ENCODE measurements around the gene CDH10. TPM values are rescaled to one million over a fixed set of nuclear protein-coding genes. Genes with fewer than 3 reads are reported as not detected.

Gene CDH10
- total RNA-seq, 1 donor from 2014 or later, result 0.52 TPM

DNA sequence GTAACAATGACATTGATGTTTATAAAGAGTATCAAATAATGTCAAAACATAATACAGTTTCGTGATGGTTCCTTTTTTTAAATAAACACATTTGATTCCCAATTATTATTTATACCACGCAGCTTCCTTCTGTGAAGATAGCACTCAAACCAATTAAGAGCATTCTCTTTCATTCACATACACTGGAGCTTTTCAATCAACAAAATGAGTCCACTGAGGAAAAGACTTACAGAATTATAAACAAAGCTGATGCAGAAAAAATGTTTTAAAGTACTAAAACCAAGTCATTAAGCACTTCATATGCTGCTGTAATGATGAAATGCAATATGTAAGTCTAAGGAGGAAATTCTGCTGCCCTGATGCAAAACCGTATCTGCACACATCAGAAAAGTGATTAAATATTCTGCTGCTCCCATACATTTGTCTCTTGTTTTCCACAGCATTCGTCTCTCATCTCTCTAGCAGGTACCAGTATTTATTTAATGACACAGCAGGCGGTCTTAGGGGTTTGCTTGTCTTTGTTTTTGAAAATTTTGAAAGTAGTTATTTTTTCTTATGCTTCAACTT is 147.1 kb downstream of the CDH10 start:
- Histone ChIP-seq H3K27ac (ENCODE audit: low read depth, low read length) (no peak overlapping the region), H3K4me1 (ENCODE audit: control insufficient read depth in 3 of 3, insufficient read depth in 3 of 3, low read length in 3 of 3) (no peaks in the 10 kb centered on the region), H3K9ac (ENCODE audit: low read depth in 1 of 3, low read length in 3 of 3) (no peak overlapping the region), H3K36me3 (ENCODE audit: control insufficient read depth in 3 of 3, insufficient read depth in 3 of 3, low read length in 3 of 3) (no peaks in the 10 kb centered on the region), H3K27me3 (ENCODE audit: control insufficient read depth in 3 of 3, insufficient read depth in 3 of 3, low read length in 3 of 3) (no peaks in the 10 kb centered on the region), H3K9me3 (ENCODE audit: control insufficient read depth in 3 of 3, low read length in 3 of 3) (no peaks in the 10 kb centered on the region), H3K4me3 (ENCODE audit: low read length in 3 of 3) (no peak overlapping the region)

DNA sequence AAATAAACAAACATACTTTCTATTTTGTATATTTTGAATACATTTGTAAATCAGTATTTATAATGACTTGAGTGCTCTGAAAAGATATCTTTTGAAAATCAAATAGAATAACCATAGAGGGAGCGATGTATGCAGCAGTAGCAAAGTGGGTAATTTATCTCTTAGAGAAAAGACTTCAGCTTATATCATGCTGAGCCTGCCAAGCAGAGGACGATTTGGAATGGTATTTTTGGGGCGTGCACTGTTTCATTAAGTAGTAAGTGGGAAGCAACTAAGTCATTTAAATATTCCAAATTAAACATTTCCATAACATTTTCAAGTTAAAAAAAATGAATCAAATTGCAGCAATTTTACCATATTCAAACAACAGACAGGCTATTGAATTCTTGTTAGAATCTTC is 147.6 kb downstream of the CDH10 start:
- no peaks in the 10 kb centered on the region for H3K9me3 ChIP-seq (ENCODE audit: control insufficient read depth in 3 of 3, low read length in 3 of 3)
- no peak overlapping the region for H3K27ac ChIP-seq (ENCODE audit: low read depth, low read length)
- no peaks in the 10 kb centered on the region for H3K27me3 ChIP-seq (ENCODE audit: control insufficient read depth in 3 of 3, insufficient read depth in 3 of 3, low read length in 3 of 3)
- no peak overlapping the region for H3K9ac ChIP-seq (ENCODE audit: low read depth in 1 of 3, low read length in 3 of 3)
- H3K36me3 ChIP-seq (ENCODE audit: control insufficient read depth in 3 of 3, insufficient read depth in 3 of 3, low read length in 3 of 3), result no peaks in the 10 kb centered on the region
- no peaks in the 10 kb centered on the region for H3K4me1 ChIP-seq (ENCODE audit: control insufficient read depth in 3 of 3, insufficient read depth in 3 of 3, low read length in 3 of 3)
- no peak overlapping the region for H3K4me3 ChIP-seq (ENCODE audit: low read length in 3 of 3)

DNA sequence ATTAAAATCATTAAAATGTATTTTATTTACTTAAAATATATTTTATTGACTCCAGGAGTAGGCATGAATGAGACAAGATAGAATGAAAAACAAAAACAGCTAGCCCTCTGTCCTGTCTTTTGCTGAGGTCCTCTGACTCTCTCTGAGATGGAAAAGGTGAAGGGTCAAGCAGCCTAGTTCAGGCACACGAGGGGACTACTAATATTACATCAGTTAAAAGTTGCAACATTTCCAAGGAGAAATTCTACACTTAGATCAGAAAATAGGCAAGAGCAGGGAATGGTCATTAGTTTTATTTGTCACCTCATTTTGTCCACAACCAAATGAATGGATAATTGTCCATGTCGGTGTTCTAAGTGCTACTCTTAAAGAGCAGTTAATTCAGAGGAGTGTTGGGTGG is 148.5 kb downstream of the CDH10 start:
- Histone ChIP-seq H3K9ac (ENCODE audit: low read depth in 1 of 3, low read length in 3 of 3) (no peak overlapping the region), H3K4me1 (ENCODE audit: control insufficient read depth in 3 of 3, insufficient read depth in 3 of 3, low read length in 3 of 3) (no peaks in the 10 kb centered on the region), H3K27ac (ENCODE audit: low read depth, low read length) (no peak overlapping the region), H3K4me3 (ENCODE audit: low read length in 3 of 3) (no peak overlapping the region), H3K36me3 (ENCODE audit: control insufficient read depth in 3 of 3, insufficient read depth in 3 of 3, low read length in 3 of 3) (no peaks in the 10 kb centered on the region), H3K27me3 (ENCODE audit: control insufficient read depth in 3 of 3, insufficient read depth in 3 of 3, low read length in 3 of 3) (no peaks in the 10 kb centered on the region), H3K9me3 (ENCODE audit: control insufficient read depth in 3 of 3, low read length in 3 of 3) (no peaks in the 10 kb centered on the region)

DNA sequence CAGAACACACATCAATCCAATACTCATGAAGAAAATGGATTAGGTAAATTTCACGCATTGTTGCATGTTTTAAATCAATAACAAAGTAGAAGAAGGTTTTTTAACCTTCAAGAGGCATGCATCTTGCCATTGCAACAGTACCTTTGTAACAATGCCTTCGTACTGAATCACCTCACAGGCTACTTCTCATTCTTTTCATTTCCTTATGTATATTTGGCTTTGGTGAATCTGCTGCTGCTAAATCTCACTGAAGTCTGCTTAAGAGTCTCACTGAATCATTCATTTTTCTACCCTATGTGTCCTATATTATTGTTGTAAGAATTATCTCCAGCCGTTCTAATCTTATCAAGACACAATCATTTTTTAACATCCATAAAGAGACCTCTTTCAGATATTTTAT is 152.5 kb downstream of the CDH10 start:
- Histone ChIP-seq H3K4me3 (ENCODE audit: low read length in 3 of 3) (no peak overlapping the region), H3K27ac (ENCODE audit: low read depth, low read length) (no peak overlapping the region), H3K27me3 (ENCODE audit: control insufficient read depth in 3 of 3, insufficient read depth in 3 of 3, low read length in 3 of 3) (no peaks in the 10 kb centered on the region), H3K4me1 (ENCODE audit: control insufficient read depth in 3 of 3, insufficient read depth in 3 of 3, low read length in 3 of 3) (no peaks in the 10 kb centered on the region), H3K36me3 (ENCODE audit: control insufficient read depth in 3 of 3, insufficient read depth in 3 of 3, low read length in 3 of 3) (no peaks in the 10 kb centered on the region), H3K9ac (ENCODE audit: low read depth in 1 of 3, low read length in 3 of 3) (no peak overlapping the region), H3K9me3 (ENCODE audit: control insufficient read depth in 3 of 3, low read length in 3 of 3) (no peaks in the 10 kb centered on the region)

DNA sequence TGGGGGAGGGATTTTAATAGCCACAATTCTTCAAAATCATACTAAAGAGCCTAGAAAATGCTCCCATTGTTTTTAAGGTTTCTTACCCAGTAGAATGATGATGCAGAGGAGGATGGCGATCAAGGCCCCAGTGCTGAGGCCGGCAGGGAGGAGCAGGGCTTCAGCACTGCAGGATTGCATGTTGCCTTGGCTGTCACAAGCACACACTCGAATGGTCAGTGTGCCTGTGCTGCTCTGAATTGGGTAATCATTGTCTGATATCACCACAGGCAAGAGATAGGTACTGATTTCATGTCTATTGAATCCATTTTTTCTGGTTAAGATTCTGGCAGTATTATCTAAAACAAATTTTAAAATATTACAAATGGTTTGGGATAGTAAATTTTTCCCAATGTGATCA is 153.3 kb downstream of the CDH10 start:
- Histone ChIP-seq H3K9ac (ENCODE audit: low read depth in 1 of 3, low read length in 3 of 3) (no peak overlapping the region), H3K27me3 (ENCODE audit: control insufficient read depth in 3 of 3, insufficient read depth in 3 of 3, low read length in 3 of 3) (no peaks in the 10 kb centered on the region), H3K36me3 (ENCODE audit: control insufficient read depth in 3 of 3, insufficient read depth in 3 of 3, low read length in 3 of 3) (no peaks in the 10 kb centered on the region), H3K4me1 (ENCODE audit: control insufficient read depth in 3 of 3, insufficient read depth in 3 of 3, low read length in 3 of 3) (no peaks in the 10 kb centered on the region), H3K9me3 (ENCODE audit: control insufficient read depth in 3 of 3, low read length in 3 of 3) (no peaks in the 10 kb centered on the region), H3K4me3 (ENCODE audit: low read length in 3 of 3) (no peak overlapping the region), H3K27ac (ENCODE audit: low read depth, low read length) (no peak overlapping the region)

DNA sequence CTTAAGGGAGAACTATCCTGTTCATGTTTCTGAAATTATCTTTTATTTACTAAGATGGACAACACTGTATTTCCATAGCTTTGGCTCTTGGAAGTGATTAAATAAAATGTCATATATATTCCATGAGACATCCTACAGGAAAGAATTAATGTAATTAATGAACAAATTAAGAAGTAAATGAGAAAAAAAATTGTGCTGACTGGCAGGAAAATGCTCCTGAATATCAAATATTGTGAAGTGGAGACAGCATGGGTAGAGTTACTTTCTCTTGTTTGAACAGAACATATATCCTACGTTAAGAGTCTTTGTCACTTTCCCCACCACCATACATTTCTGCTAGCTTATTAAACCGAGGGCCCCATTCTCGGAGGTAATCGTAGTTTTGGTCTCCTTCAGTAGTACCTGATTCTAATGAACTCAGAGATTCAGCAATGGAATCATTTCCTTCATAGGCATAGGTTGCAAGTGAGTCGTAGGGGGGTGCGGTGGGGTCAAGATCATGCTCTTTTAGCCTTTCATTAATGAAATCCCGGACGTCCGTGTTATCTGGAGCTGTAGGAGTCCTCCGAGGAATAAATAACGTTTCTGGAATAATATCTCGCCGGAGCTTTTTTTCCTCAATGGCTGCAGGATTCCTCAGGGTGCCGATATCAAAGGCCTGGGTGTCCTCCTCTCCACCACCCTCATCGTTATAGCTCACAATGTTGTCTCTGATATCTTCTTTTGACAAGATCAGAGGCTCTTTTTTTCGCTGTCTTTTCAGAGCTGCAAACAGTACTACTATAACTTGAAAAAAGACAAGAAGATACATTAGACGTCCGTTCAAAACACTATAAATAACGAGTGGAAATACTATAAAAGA is 157.2 kb downstream of the CDH10 start:
- H3K9me3 ChIP-seq (ENCODE audit: control insufficient read depth in 3 of 3, low read length in 3 of 3), result no peaks in the 10 kb centered on the region
- H3K4me1 ChIP-seq (ENCODE audit: control insufficient read depth in 3 of 3, insufficient read depth in 3 of 3, low read length in 3 of 3), result no peaks in the 10 kb centered on the region
- H3K27ac ChIP-seq (ENCODE audit: low read depth, low read length), result no peak overlapping the region
- no peak overlapping the region for H3K9ac ChIP-seq (ENCODE audit: low read depth in 1 of 3, low read length in 3 of 3)
- H3K4me3 ChIP-seq (ENCODE audit: low read length in 3 of 3), result no peak overlapping the region
- H3K27me3 ChIP-seq (ENCODE audit: control insufficient read depth in 3 of 3, insufficient read depth in 3 of 3, low read length in 3 of 3), result no peaks in the 10 kb centered on the region
- H3K36me3 ChIP-seq (ENCODE audit: control insufficient read depth in 3 of 3, insufficient read depth in 3 of 3, low read length in 3 of 3), result no peaks in the 10 kb centered on the region

DNA sequence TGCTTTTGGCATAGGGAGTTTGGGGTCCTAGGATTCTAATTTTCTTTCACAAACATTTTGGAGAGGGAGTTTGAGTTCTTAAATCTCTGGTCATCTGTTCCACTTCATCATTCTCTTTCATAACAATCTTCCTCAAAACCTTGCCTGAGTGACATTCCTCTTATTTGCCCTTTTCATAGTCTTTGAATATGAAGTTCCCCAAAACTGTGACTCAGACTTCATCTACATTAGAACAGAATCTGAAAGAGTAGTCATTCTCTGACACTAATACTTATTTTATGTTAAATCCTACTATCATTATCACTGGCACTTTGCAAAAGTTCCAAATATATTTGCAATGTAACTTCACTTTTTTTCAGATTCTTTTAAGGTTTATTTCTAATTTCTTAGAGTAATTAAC is 163.8 kb downstream of the CDH10 start:
- H3K4me1 ChIP-seq (ENCODE audit: control insufficient read depth in 3 of 3, insufficient read depth in 3 of 3, low read length in 3 of 3), result no peaks in the 10 kb centered on the region

DNA sequence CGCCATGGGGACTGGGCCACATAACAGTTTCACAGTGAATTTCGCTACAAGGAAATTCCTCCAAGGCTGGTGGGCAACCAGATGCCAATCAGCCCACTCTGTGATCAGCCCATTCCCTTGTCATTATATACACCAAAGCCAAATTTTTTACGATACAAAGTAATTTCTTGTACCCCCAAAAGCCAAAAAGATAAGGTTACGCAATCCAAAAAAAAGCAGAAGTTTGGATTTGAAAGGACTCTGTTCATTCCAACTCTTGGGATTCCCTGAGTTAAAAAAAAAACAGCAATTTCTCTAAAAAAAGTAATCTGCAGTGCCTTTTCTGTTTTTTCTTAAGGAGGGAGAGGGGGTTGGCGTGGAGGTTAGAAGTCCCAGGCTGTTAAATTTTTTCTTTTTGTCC is 166.8 kb downstream of the CDH10 start:
- Histone ChIP-seq H3K36me3 (ENCODE audit: control insufficient read depth in 3 of 3, insufficient read depth in 3 of 3, low read length in 3 of 3) (no peaks in the 10 kb centered on the region), H3K4me3 (ENCODE audit: low read length in 3 of 3) (no peak overlapping the region), H3K4me1 (ENCODE audit: control insufficient read depth in 3 of 3, insufficient read depth in 3 of 3, low read length in 3 of 3) (no peaks in the 10 kb centered on the region), H3K9me3 (ENCODE audit: control insufficient read depth in 3 of 3, low read length in 3 of 3) (peaks cover 0 to 2% (median 0%) of the 10 kb centered on the region in 3 donors), H3K27ac (ENCODE audit: low read depth, low read length) (no peak overlapping the region), H3K27me3 (ENCODE audit: control insufficient read depth in 3 of 3, insufficient read depth in 3 of 3, low read length in 3 of 3) (no peaks in the 10 kb centered on the region), H3K9ac (ENCODE audit: low read depth in 1 of 3, low read length in 3 of 3) (no peak overlapping the region)

More for the DNA sequence above, 163.8 kb downstream of the CDH10 start:
- Histone ChIP-seq H3K27me3 (ENCODE audit: control insufficient read depth in 3 of 3, insufficient read depth in 3 of 3, low read length in 3 of 3) (no peaks in the 10 kb centered on the region), H3K4me3 (ENCODE audit: low read length in 3 of 3) (no peak overlapping the region), H3K9me3 (ENCODE audit: control insufficient read depth in 3 of 3, low read length in 3 of 3) (peaks cover 0 to 2% (median 0%) of the 10 kb centered on the region in 3 donors), H3K9ac (ENCODE audit: low read depth in 1 of 3, low read length in 3 of 3) (no peak overlapping the region), H3K36me3 (ENCODE audit: control insufficient read depth in 3 of 3, insufficient read depth in 3 of 3, low read length in 3 of 3) (no peaks in the 10 kb centered on the region), H3K27ac (ENCODE audit: low read depth, low read length) (no peak overlapping the region)

DNA sequence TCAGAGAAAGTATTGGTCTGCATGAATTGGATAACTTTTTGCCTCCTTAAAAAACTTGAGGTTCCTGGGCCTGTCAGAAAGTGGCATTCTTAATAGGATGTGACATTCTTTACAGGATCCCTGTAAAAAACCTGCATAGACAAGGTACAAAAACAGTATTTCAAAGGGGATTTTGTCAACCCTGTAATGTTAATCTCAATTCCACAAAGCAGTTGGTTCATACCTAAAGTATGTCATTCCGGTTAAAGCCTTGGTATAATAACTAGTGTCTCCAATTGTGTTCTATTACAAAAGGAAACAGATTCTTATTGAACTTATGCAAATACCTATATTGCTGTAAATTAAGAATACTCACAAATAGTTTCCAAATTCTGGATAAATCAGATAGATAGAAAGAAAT is 169.7 kb downstream of the CDH10 start:
- Histone ChIP-seq H3K9me3 (ENCODE audit: control insufficient read depth in 3 of 3, low read length in 3 of 3) (peaks cover 0 to 2% (median 0%) of the 10 kb centered on the region in 3 donors), H3K4me3 (ENCODE audit: low read length in 3 of 3) (no peak overlapping the region), H3K27ac (ENCODE audit: low read depth, low read length) (no peak overlapping the region), H3K4me1 (ENCODE audit: control insufficient read depth in 3 of 3, insufficient read depth in 3 of 3, low read length in 3 of 3) (no peaks in the 10 kb centered on the region), H3K36me3 (ENCODE audit: control insufficient read depth in 3 of 3, insufficient read depth in 3 of 3, low read length in 3 of 3) (no peaks in the 10 kb centered on the region), H3K27me3 (ENCODE audit: control insufficient read depth in 3 of 3, insufficient read depth in 3 of 3, low read length in 3 of 3) (no peaks in the 10 kb centered on the region), H3K9ac (ENCODE audit: low read depth in 1 of 3, low read length in 3 of 3) (no peak overlapping the region)

DNA sequence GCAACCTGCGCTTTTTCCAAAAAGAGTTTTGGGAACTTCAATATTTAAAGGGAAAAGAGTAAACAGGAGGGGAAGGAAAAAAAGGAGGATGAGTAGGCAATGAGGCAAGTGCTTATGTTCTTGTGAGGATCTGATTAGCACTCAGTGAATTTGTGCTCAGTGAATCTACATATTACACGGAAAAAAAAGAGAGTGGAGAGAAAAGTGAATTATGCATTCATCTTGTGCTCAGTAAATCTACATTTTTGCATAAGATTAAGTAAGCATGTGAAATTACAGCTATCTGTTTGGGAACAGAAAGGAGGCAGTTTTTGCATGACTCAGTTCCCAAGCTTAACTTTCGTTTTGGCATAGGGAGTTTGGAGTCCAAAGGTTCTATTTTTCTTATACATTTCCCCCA is 170.1 kb downstream of the CDH10 start:
- no peak overlapping the region for H3K27ac ChIP-seq (ENCODE audit: low read depth, low read length)
- no peaks in the 10 kb centered on the region for H3K27me3 ChIP-seq (ENCODE audit: control insufficient read depth in 3 of 3, insufficient read depth in 3 of 3, low read length in 3 of 3)
- H3K36me3 ChIP-seq (ENCODE audit: control insufficient read depth in 3 of 3, insufficient read depth in 3 of 3, low read length in 3 of 3), result no peaks in the 10 kb centered on the region
- H3K4me3 ChIP-seq (ENCODE audit: low read length in 3 of 3), result no peak overlapping the region
- H3K9ac ChIP-seq (ENCODE audit: low read depth in 1 of 3, low read length in 3 of 3), result no peak overlapping the region
- H3K9me3 ChIP-seq (ENCODE audit: control insufficient read depth in 3 of 3, low read length in 3 of 3), result peaks cover 0 to 2% (median 0%) of the 10 kb centered on the region in 3 donors
- no peaks in the 10 kb centered on the region for H3K4me1 ChIP-seq (ENCODE audit: control insufficient read depth in 3 of 3, insufficient read depth in 3 of 3, low read length in 3 of 3)
